Uterus (tissue), 2 donors: ENCODE results near the gene CPSF7.

Experiments used
- CTCF ChIP-seq, 4 experiments: fragments of 200-600 bp in 2 of 4; fragments of 450-650 bp in 2 of 4; sonication (generic) in 2 of 4; IDR thresholded peaks; one replicate each; pipeline ENCODE4 v1.5.1; 2016 to 2019; ENCODE audit warnings: antibody characterized with exemption in 4 of 4, mild to moderate bottlenecking in 2 of 4, moderate library complexity in 1 of 4
- POLR2A ChIP-seq, 2 donors: fragments of 450-650 bp; IDR thresholded peaks; one replicate each; pipeline ENCODE4 v1.6.1; 2016; ENCODE audit warnings: antibody characterized with exemption in 2 of 2, mild to moderate bottlenecking in 1 of 2, moderate library complexity in 1 of 2

- no peak for TF ChIP-seq CTCF (IDR thresholded peaks at IDR 0.05)
- TF ChIP-seq POLR2A (IDR thresholded peaks at IDR 0.05), result no peak
Measured at GRCh38 chr11:61452825-61453224, 23.1 kb upstream of the CPSF7 start.
